ENCODE data around the gene XKR7. TPM values are rescaled to one million over a fixed set of nuclear protein-coding genes. Genes with fewer than 3 reads are reported as not detected.

Gene XKR7
- total RNA-seq, 4 donors from 2014 or later, result under 0.01 TPM; not detected in 3

DNA sequence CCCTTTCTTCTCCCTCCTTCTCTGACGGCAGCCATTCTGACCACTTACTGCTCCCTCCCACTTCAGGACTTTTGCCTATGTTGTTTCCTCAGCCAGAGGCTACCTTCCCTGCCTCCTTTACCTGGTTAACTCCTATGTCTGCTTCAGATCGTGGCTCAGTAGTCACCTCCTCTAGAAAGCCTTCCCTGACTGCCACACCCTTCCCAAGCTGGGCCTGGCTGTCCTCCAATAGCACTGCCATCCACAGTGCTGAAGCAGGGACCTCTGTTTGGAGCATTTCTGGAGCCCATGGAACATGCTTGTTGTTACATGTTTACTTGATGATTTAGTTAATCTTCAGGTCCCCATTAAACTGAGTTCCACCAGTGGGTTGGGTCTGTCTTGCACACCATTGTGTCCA lies 13.8 kb downstream of the XKR7 start:
- intact Hi-C loops (cut with DNase I; ENCODE audit: low total_unique reads) (no loop called here), in situ Hi-C loops (cut with MboI; ENCODE audit: low pct_ligation_motif_present in 1 of 4, low pct_unique_long_range_greater_than_20kb in 1 of 4, low sequenced_read_pairs in 3 of 4) (no loop called here)
- no peaks in the 10 kb centered on the region for H3K4me1 ChIP-seq
- H3K4me3 ChIP-seq, result no peak overlapping the region
- no peak overlapping the region for H3K27ac ChIP-seq
- TF ChIP-seq CTCF (IDR thresholded peaks at IDR 0.05) (no peak), EP300 (IDR thresholded peaks at IDR 0.05; ENCODE audit: low read depth) (no peak), POLR2AphosphoS5 (IDR thresholded peaks at IDR 0.05) (no peak), POLR2A (IDR thresholded peaks at IDR 0.05) (no peak)
- 56% methylated on average over 2 of the region's 2 CpGs for WGBS, 2 donors (ENCODE audit: low coverage in 1 of 2)
- no peak for DNase-seq
- H3K27me3 ChIP-seq, result peaks cover 7% of the 10 kb centered on the region
- no peaks in the 10 kb centered on the region for H3K9me3 ChIP-seq
- no peaks in the 10 kb centered on the region for H3K36me3 ChIP-seq

DNA sequence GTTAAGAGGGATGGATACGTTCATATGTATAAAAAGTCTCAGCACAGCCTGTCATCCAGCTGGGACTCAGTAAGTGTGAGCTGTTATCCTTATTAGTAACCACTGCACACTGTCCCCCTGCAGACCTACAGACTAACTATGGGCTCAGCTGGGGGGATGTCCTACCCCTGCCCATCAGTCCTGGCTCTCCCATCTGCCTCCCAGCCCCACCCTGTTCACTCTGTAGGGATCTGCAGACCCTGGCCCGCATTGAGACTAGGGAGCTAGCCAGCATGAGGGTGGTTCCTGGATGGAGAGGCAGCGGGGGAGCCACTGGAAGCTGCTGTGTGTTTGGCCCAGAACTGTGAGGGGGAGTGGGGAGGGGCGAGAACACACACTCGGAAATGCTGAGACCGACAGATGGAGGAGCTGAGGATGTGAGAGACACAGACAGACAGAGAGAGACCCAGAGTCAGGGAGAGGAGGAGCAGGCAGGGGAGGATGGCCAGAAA lies 17.1 kb downstream of the XKR7 start:
- TF ChIP-seq EP300 (IDR thresholded peaks at IDR 0.05; ENCODE audit: low read depth), result no peak
- TF ChIP-seq CTCF (IDR thresholded peaks at IDR 0.05), result no peak
- TF ChIP-seq POLR2A (IDR thresholded peaks at IDR 0.05), result no peak
- TF ChIP-seq POLR2AphosphoS5 (IDR thresholded peaks at IDR 0.05), result no peak
- peaks cover 7% of the 10 kb centered on the region for H3K27me3 ChIP-seq
- 17 to 34% methylated on average over 1 to 6 of the region's 6 CpGs for WGBS, 2 donors (ENCODE audit: low coverage in 1 of 2)
- no peak overlapping the region for H3K27ac ChIP-seq
- in situ Hi-C loops (cut with MboI; ENCODE audit: low pct_ligation_motif_present in 1 of 4, low pct_unique_long_range_greater_than_20kb in 1 of 4, low sequenced_read_pairs in 3 of 4) (no loop called here), intact Hi-C loops (cut with DNase I; ENCODE audit: low total_unique reads) (no loop called here)
- DNase-seq, result no peak
- no peaks in the 10 kb centered on the region for H3K36me3 ChIP-seq
- no peaks in the 10 kb centered on the region for H3K4me1 ChIP-seq
- no peak overlapping the region for H3K4me3 ChIP-seq
- H3K9me3 ChIP-seq, result no peaks in the 10 kb centered on the region

DNA sequence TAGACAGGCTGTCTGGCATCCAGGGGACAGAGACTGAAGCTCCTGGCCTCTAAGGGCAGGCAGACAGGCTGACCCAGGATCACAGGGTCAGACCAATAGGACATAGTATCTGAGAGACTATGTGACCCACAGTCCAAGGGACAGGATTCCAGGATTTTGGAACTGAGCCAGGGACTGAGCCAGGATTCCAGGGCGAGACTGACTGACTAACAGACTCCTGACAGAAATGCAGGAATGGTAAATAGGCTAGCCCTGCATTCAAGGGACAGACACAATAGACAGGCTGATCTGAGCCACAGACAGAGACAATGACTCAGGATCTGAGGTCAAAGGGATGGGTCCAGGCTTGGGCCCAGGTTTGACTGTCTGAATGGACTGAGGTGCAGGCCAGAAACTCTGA lies 19.8 kb downstream of the XKR7 start:
- TF ChIP-seq POLR2AphosphoS5 (IDR thresholded peaks at IDR 0.05) (no peak), CTCF (IDR thresholded peaks at IDR 0.05) (no peak), EP300 (IDR thresholded peaks at IDR 0.05; ENCODE audit: low read depth) (no peak), POLR2A (IDR thresholded peaks at IDR 0.05) (no peak)
- 33% methylated on average over 1 of the region's 1 CpG; no CpG with 5 or more reads in 1 of the 2 donors for WGBS, 2 donors (ENCODE audit: low coverage in 1 of 2)
- Histone ChIP-seq H3K9me3 (no peaks in the 10 kb centered on the region), H3K4me3 (no peak overlapping the region), H3K4me1 (no peaks in the 10 kb centered on the region), H3K27ac (no peak overlapping the region), H3K27me3 (no peaks in the 10 kb centered on the region), H3K36me3 (no peaks in the 10 kb centered on the region)
- intact Hi-C loops (cut with DNase I; ENCODE audit: low total_unique reads) (no loop called here), in situ Hi-C loops (cut with MboI; ENCODE audit: low pct_ligation_motif_present in 1 of 4, low pct_unique_long_range_greater_than_20kb in 1 of 4, low sequenced_read_pairs in 3 of 4) (no loop called here)
- no peak for DNase-seq

- TF ChIP-seq CTCF (IDR thresholded peaks at IDR 0.05), result no peak
- TF ChIP-seq EP300 (IDR thresholded peaks at IDR 0.05; ENCODE audit: low read depth), result no peak
- TF ChIP-seq POLR2AphosphoS5 (IDR thresholded peaks at IDR 0.05), result no peak
- no peak for TF ChIP-seq POLR2A (IDR thresholded peaks at IDR 0.05)
- no peaks in the 10 kb centered on the region for H3K4me1 ChIP-seq
- no peak for DNase-seq
- H3K9me3 ChIP-seq, result no peaks in the 10 kb centered on the region
- peaks cover 5% of the 10 kb centered on the region for H3K27me3 ChIP-seq
- 75 to 84% methylated on average over 2 to 5 of the region's 5 CpGs for WGBS, 2 donors (ENCODE audit: low coverage in 1 of 2)
- intact Hi-C loops (cut with DNase I; ENCODE audit: low total_unique reads), result no loop called here
- H3K36me3 ChIP-seq, result no peaks in the 10 kb centered on the region
- no peak overlapping the region for H3K27ac ChIP-seq
- H3K4me3 ChIP-seq, result no peak overlapping the region
- in situ Hi-C loops (cut with MboI; ENCODE audit: low pct_ligation_motif_present in 1 of 4, low pct_unique_long_range_greater_than_20kb in 1 of 4, low sequenced_read_pairs in 3 of 4), result no loop called here
Observed at GRCh38 chr20:31988430-31989015, 20.6 kb downstream of the XKR7 start.

Data from transverse colon (tissue), 4 donors.